Type B pancreatic cell (in vitro differentiated cells): ENCODE measurements around the gene MPL. TPM values are rescaled to one million over a fixed set of nuclear protein-coding genes. Genes with fewer than 3 reads are reported as not detected.

ENCODE experiments used
- DNase-seq: peaks from one replicate; pipeline ENCODE4 v3.0.0; 2021; ENCODE audit warnings: mixed read lengths; ENCODE audit not compliant: unreplicated experiment; ENCODE audit errors: extremely low spot score
- H3K27ac Mint-ChIP-seq: 2 replicates; pipeline ENCODE4 v1.8.0; 2021; ENCODE audit warnings: mild to moderate bottlenecking, mixed read lengths
- H3K27me3 Mint-ChIP-seq: 2 replicates; pipeline ENCODE4 v1.8.0; 2021; ENCODE audit warnings: mixed read lengths
- H3K36me3 Mint-ChIP-seq: 2 replicates; pipeline ENCODE4 v1.8.0; 2021; ENCODE audit warnings: mixed read lengths
- H3K4me1 Mint-ChIP-seq: one replicate; pipeline ENCODE4 v1.8.0; 2021; ENCODE audit warnings: mixed read lengths; ENCODE audit not compliant: unreplicated experiment
- H3K4me3 Mint-ChIP-seq: 2 replicates; pipeline ENCODE4 v1.8.0; 2021; ENCODE audit warnings: mild to moderate bottlenecking, mixed read lengths
- H3K9me3 Mint-ChIP-seq: 2 replicates; pipeline ENCODE4 v1.8.0; 2021; ENCODE audit warnings: mixed read lengths
- CTCF ChIP-seq: fragments of 200-600 bp; sonication (generic); conservative IDR thresholded peaks from 2 replicates; pipeline ENCODE4 v1.5.0; 2021; ENCODE audit warnings: antibody characterized with exemption, mild to moderate bottlenecking
- total RNA-seq: library from RNA; stranded (reverse); gene quantifications from 2 replicates; pipeline ENCODE4 v1.2.1, GENCODE V29; 2021; ENCODE audit warnings: low replicate concordance

The MPL gene
- total RNA-seq, 1 donor from 2014 or later = not detected

- TF ChIP-seq CTCF = no peak
- peaks cover 4% of the 10 kb centered on the region for H3K27me3 Mint-ChIP-seq
- peak overlapping the region; percentile 97 for H3K27ac Mint-ChIP-seq
- H3K4me1 Mint-ChIP-seq = peaks cover 7% of the 10 kb centered on the region
- H3K36me3 Mint-ChIP-seq = no peaks in the 10 kb centered on the region
- no peaks in the 10 kb centered on the region for H3K9me3 Mint-ChIP-seq
- DNase-seq = peak; percentile 94
- H3K4me3 Mint-ChIP-seq = peak overlapping the region; percentile 88
Measured at GRCh38 chr1:43348809-43349593, 11.4 kb downstream of the MPL start.

- Mint-ChIP-seq H3K4me3 (peak overlapping the region; percentile 88), H3K36me3 (no peaks in the 10 kb centered on the region), H3K27ac (peak overlapping the region; percentile 97), H3K27me3 (peaks cover 4% of the 10 kb centered on the region), H3K4me1 (peaks cover 7% of the 10 kb centered on the region), H3K9me3 (no peaks in the 10 kb centered on the region)
- TF ChIP-seq CTCF = no peak
- DNase-seq = no peak
Measured at GRCh38 chr1:43349594-43350306, 12.1 kb downstream of the MPL start.

- Mint-ChIP-seq H3K4me3 (no peak overlapping the region), H3K9me3 (no peaks in the 10 kb centered on the region), H3K27ac (peak overlapping the region; percentile 6), H3K27me3 (peaks cover 4% of the 10 kb centered on the region), H3K36me3 (no peaks in the 10 kb centered on the region), H3K4me1 (peaks cover 7% of the 10 kb centered on the region)
- no peak for TF ChIP-seq CTCF
- no peak for DNase-seq
Measured at GRCh38 chr1:43350976-43351375, 13.4 kb downstream of the MPL start.

GRCh38 chr1:43351421-43352350 lies 14.1 kb downstream of the MPL start:
- Mint-ChIP-seq H3K36me3 (no peaks in the 10 kb centered on the region), H3K27me3 (peaks cover 4% of the 10 kb centered on the region), H3K27ac (no peak overlapping the region), H3K9me3 (no peaks in the 10 kb centered on the region), H3K4me1 (peaks cover 7% of the 10 kb centered on the region), H3K4me3 (no peak overlapping the region)
- DNase-seq = no peak
- TF ChIP-seq CTCF = no peak

- Mint-ChIP-seq H3K27ac (peak overlapping the region; percentile 19), H3K36me3 (no peaks in the 10 kb centered on the region), H3K4me1 (peaks cover 7% of the 10 kb centered on the region), H3K27me3 (peaks cover 4% of the 10 kb centered on the region), H3K4me3 (no peak overlapping the region), H3K9me3 (no peaks in the 10 kb centered on the region)
- no peak for DNase-seq
- TF ChIP-seq CTCF = no peak
Measured at GRCh38 chr1:43352351-43352705, 14.7 kb downstream of the MPL start.
